WTC11 (cell line): ENCODE measurements around the gene CHRM4. TPM values are rescaled to one million over a fixed set of nuclear protein-coding genes. Genes with fewer than 3 reads are reported as not detected.

Experiments used
- ATAC-seq: fragments of 200-7000 bp; cut with Tn5 transposase; 2 replicates; pipeline ENCODE4 v1.10.0; 2021; ENCODE audit warnings: mild to moderate bottlenecking, moderate library complexity
- CTCF ChIA-PET: fragments of 300-600 bp; sonication (Branson Sonifier 250); formaldehyde crosslinking; loops from one replicate; lab custom pipeline; 2021; ENCODE audit warnings: antibody characterized with exemption; lab: Charles Lee
- POLR2A ChIA-PET: fragments of 350-600 bp; sonication (Branson Sonifier 250); formaldehyde crosslinking; loops from one replicate; lab custom pipeline; 2021; ENCODE audit warnings: antibody characterized with exemption; lab: Charles Lee
- DNase-seq: peaks from one replicate; pipeline ENCODE4 v3.0.0; 2021; ENCODE audit warnings: low spot score
- H3K27ac Mint-ChIP-seq: 2 replicates; pipeline ENCODE4 v1.8.0; 2021; ENCODE audit warnings: mixed read lengths
- H3K27me3 Mint-ChIP-seq: 2 replicates; pipeline ENCODE4 v1.8.0; 2021; ENCODE audit warnings: low read depth, mild to moderate bottlenecking, moderate library complexity, mixed read lengths
- H3K36me3 Mint-ChIP-seq: 2 replicates; pipeline ENCODE4 v1.8.0; 2021; ENCODE audit warnings: mixed read lengths
- H3K4me1 Mint-ChIP-seq: 2 replicates; pipeline ENCODE4 v1.8.0; 2022; ENCODE audit warnings: mixed read lengths
- H3K4me3 Mint-ChIP-seq: 2 replicates; pipeline ENCODE4 v1.8.0; 2021; ENCODE audit warnings: mild to moderate bottlenecking, moderate library complexity, mixed read lengths
- H3K9me3 Mint-ChIP-seq: 2 replicates; pipeline ENCODE4 v1.8.0; 2021; ENCODE audit warnings: mixed read lengths
- CREM ChIP-seq: sonication (generic); formaldehyde crosslinking; IDR thresholded peaks from 2 replicates; pipeline ENCODE4 v1.8.1; 2022; ENCODE audit warnings: mild to moderate bottlenecking, missing genetic modification reagents, moderate library complexity
- HMGA2 ChIP-seq: fragments of 250-450 bp; sonication (Bioruptor Pico); IDR thresholded peaks from 2 replicates; pipeline ENCODE4 v1.4.0; 2021; ENCODE audit warnings: mild to moderate bottlenecking, moderate library complexity
- NR1H2 ChIP-seq: sonication (generic); formaldehyde crosslinking; IDR thresholded peaks from 2 replicates; pipeline ENCODE4 v1.9.0; 2021; ENCODE audit warnings: mild to moderate bottlenecking, moderate library complexity, missing genetic modification reagents
- SP1 ChIP-seq: sonication (generic); formaldehyde crosslinking; conservative IDR thresholded peaks from 2 replicates; pipeline ENCODE4 v1.8.1; 2022; ENCODE audit warnings: missing genetic modification reagents
- TCF7 ChIP-seq: sonication (generic); formaldehyde crosslinking; IDR thresholded peaks from 2 replicates; pipeline ENCODE4 v1.8.0; 2022; ENCODE audit warnings: mild to moderate bottlenecking, low read depth, missing genetic modification reagents, moderate library complexity
- TP53 ChIP-seq: sonication (generic); formaldehyde crosslinking; IDR thresholded peaks from 2 replicates; pipeline ENCODE4 v1.8.1; 2023; ENCODE audit warnings: mild to moderate bottlenecking, missing genetic modification reagents
- ZBTB21 ChIP-seq: sonication (generic); formaldehyde crosslinking; IDR thresholded peaks from 2 replicates; pipeline ENCODE4 v1.8.1; 2023; ENCODE audit warnings: mild to moderate bottlenecking, missing genetic modification reagents, borderline replicate concordance
- ZNF138 ChIP-seq: sonication (generic); formaldehyde crosslinking; conservative IDR thresholded peaks from 2 replicates; pipeline ENCODE4 v1.8.1; 2022; ENCODE audit warnings: mild to moderate bottlenecking, moderate library complexity, missing genetic modification reagents
- ZNF232 ChIP-seq: sonication (generic); formaldehyde crosslinking; IDR thresholded peaks from 2 replicates; pipeline ENCODE4 v1.8.0; 2022; ENCODE audit warnings: mild to moderate bottlenecking, missing genetic modification reagents
- ZNF317 ChIP-seq: sonication (generic); formaldehyde crosslinking; IDR thresholded peaks from 2 replicates; pipeline ENCODE4 v1.8.1; 2023; ENCODE audit warnings: low read depth, mild to moderate bottlenecking, moderate library complexity, missing genetic modification reagents, borderline replicate concordance
- ZNF423 ChIP-seq: fragments of 250-450 bp; sonication (Bioruptor Pico); IDR thresholded peaks from 2 replicates; pipeline ENCODE4 v2.1.2; 2022; ENCODE audit warnings: mild to moderate bottlenecking, moderate library complexity
- total RNA-seq: library from RNA; stranded (reverse); gene quantifications from 3 replicates; pipeline ENCODE4 v1.2.3, GENCODE V29; 2021
- TF ChIP-seq, protein P1 (sequence below): sonication (generic); formaldehyde crosslinking; IDR thresholded peaks from 2 replicates; pipeline ENCODE4 v1.8.0; 2022; ENCODE audit warnings: missing genetic modification reagents
- TF ChIP-seq, protein P2 (sequence below): sonication (generic); formaldehyde crosslinking; IDR thresholded peaks from 2 replicates; pipeline ENCODE4 v1.8.1; 2023; ENCODE audit warnings: mild to moderate bottlenecking, moderate library complexity, missing genetic modification reagents
- TF ChIP-seq, protein P3 (sequence below): sonication (generic); formaldehyde crosslinking; IDR thresholded peaks from 2 replicates; pipeline ENCODE4 v1.8.1; 2022; ENCODE audit warnings: low read depth, mild to moderate bottlenecking, moderate library complexity, missing genetic modification reagents, borderline replicate concordance
- TF ChIP-seq, protein P4 (sequence below): fragments of 200-600 bp; IDR thresholded peaks from 2 replicates; pipeline ENCODE4 v1.8.0; 2022; ENCODE audit warnings: antibody characterized with exemption
- TF ChIP-seq, protein P5 (sequence below): sonication (generic); formaldehyde crosslinking; IDR thresholded peaks from 2 replicates; pipeline ENCODE4 v1.8.0; 2022; ENCODE audit warnings: mild to moderate bottlenecking, missing genetic modification reagents
- TF ChIP-seq, protein P6 (sequence below): sonication (generic); formaldehyde crosslinking; IDR thresholded peaks from 2 replicates; pipeline ENCODE4 v1.8.0; 2022; ENCODE audit warnings: mild to moderate bottlenecking, missing genetic modification reagents
- TF ChIP-seq, protein P7 (sequence below): fragments of 250-450 bp; sonication (Bioruptor Pico); IDR thresholded peaks from 2 replicates; pipeline ENCODE4 v1.8.0; 2021; ENCODE audit warnings: mild to moderate bottlenecking

The CHRM4 gene
- total RNA-seq, 1 experiment from 2014 or later, result 0.85 TPM

DNA sequence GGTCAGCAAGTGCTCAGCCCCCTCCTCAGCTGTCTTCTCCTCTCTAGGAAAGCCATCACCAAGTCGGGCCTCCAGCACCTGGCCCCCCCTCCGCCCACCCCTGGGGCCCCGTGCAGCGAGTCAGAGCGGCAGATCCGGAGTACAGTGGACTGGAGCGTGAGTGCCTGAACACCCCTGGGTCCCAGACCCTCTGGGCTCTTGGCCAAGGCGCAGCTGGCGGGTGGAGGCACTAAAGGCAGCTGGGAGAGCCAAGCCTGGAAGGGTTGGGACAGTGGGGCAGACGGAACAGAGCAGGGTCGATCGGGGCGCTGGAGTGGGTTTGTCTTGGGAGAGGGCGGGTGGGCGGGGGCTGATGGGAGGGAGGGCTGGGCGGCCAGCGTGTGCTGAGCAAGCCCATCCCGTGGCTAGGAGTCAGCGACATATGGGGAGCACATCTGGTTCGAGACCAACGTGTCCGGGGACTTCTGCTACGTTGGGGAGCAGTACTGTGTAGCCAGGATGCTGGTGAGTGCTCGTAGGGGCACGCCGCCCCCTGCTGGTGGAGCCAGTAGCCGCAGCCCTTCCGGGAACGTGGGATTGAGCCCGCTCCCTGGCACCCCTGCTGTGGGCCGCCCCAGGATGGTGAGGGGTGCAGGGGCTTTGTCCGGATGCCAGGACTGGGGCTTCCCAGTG lies 24.2 kb downstream of the CHRM4 start:
- Mint-ChIP-seq H3K9me3 (no peaks in the 10 kb centered on the region), H3K27ac (no peak overlapping the region; the same call in 1 of the 2 replicates), H3K4me3 (no peak overlapping the region), H3K27me3 (no peaks in the 10 kb centered on the region), H3K4me1 (peaks cover 26% of the 10 kb centered on the region), H3K36me3 (peaks cover 18% of the 10 kb centered on the region)
- DNase-seq, result peak; percentile 89
- ChIA-PET CTCF (interaction anchor here (0.6 to 11.8 kb wide), 19 partner anchors 11 to 529 kb away, joined by 3 to 231 read pairs (median 4); no protein-coding TSS in a partner anchor), POLR2A (interaction anchor here (1.3 kb wide), 1 partner anchor 12 kb away, joined by 5 read pairs; no protein-coding TSS in a partner anchor)
- TF ChIP-seq HMGA2 (CRISPR knock-in tag) (no peak), CREM (CRISPR knock-in tag) (no peak), TP53 (CRISPR knock-in tag) (no peak), NR1H2 (CRISPR knock-in tag) (no peak), ZBTB21 (CRISPR knock-in tag) (no peak), ZNF138 (CRISPR knock-in tag) (no peak), ZNF232 (CRISPR knock-in tag) (peak; percentile 42; the same call in 1 of the 2 replicates), TCF7 (CRISPR knock-in tag) (no peak), ZNF317 (CRISPR knock-in tag) (no peak), ZNF423 (CRISPR knock-in tag) (peak; percentile 83), SP1 (CRISPR knock-in tag) (0 out of 2 replicates have a peak, but pooled peaks have one; percentile 34)
- TF ChIP-seq, protein P1, sequence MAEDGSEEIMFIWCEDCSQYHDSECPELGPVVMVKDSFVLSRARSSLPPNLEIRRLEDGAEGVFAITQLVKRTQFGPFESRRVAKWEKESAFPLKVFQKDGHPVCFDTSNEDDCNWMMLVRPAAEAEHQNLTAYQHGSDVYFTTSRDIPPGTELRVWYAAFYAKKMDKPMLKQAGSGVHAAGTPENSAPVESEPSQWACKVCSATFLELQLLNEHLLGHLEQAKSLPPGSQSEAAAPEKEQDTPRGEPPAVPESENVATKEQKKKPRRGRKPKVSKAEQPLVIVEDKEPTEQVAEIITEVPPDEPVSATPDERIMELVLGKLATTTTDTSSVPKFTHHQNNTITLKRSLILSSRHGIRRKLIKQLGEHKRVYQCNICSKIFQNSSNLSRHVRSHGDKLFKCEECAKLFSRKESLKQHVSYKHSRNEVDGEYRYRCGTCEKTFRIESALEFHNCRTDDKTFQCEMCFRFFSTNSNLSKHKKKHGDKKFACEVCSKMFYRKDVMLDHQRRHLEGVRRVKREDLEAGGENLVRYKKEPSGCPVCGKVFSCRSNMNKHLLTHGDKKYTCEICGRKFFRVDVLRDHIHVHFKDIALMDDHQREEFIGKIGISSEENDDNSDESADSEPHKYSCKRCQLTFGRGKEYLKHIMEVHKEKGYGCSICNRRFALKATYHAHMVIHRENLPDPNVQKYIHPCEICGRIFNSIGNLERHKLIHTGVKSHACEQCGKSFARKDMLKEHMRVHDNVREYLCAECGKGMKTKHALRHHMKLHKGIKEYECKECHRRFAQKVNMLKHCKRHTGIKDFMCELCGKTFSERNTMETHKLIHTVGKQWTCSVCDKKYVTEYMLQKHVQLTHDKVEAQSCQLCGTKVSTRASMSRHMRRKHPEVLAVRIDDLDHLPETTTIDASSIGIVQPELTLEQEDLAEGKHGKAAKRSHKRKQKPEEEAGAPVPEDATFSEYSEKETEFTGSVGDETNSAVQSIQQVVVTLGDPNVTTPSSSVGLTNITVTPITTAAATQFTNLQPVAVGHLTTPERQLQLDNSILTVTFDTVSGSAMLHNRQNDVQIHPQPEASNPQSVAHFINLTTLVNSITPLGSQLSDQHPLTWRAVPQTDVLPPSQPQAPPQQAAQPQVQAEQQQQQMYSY (CRISPR knock-in tag), result no peak
- TF ChIP-seq, protein P2, sequence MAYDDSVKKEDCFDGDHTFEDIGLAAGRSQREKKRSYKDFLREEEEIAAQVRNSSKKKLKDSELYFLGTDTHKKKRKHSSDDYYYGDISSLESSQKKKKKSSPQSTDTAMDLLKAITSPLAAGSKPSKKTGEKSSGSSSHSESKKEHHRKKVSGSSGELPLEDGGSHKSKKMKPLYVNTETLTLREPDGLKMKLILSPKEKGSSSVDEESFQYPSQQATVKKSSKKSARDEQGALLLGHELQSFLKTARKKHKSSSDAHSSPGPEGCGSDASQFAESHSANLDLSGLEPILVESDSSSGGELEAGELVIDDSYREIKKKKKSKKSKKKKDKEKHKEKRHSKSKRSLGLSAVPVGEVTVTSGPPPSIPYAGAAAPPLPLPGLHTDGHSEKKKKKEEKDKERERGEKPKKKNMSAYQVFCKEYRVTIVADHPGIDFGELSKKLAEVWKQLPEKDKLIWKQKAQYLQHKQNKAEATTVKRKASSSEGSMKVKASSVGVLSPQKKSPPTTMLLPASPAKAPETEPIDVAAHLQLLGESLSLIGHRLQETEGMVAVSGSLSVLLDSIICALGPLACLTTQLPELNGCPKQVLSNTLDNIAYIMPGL, result peak; percentile 64
- TF ChIP-seq, protein P3, sequence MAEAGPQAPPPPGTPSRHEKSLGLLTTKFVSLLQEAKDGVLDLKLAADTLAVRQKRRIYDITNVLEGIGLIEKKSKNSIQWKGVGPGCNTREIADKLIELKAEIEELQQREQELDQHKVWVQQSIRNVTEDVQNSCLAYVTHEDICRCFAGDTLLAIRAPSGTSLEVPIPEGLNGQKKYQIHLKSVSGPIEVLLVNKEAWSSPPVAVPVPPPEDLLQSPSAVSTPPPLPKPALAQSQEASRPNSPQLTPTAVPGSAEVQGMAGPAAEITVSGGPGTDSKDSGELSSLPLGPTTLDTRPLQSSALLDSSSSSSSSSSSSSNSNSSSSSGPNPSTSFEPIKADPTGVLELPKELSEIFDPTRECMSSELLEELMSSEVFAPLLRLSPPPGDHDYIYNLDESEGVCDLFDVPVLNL (CRISPR knock-in tag), result no peak
- TF ChIP-seq, protein P4, sequence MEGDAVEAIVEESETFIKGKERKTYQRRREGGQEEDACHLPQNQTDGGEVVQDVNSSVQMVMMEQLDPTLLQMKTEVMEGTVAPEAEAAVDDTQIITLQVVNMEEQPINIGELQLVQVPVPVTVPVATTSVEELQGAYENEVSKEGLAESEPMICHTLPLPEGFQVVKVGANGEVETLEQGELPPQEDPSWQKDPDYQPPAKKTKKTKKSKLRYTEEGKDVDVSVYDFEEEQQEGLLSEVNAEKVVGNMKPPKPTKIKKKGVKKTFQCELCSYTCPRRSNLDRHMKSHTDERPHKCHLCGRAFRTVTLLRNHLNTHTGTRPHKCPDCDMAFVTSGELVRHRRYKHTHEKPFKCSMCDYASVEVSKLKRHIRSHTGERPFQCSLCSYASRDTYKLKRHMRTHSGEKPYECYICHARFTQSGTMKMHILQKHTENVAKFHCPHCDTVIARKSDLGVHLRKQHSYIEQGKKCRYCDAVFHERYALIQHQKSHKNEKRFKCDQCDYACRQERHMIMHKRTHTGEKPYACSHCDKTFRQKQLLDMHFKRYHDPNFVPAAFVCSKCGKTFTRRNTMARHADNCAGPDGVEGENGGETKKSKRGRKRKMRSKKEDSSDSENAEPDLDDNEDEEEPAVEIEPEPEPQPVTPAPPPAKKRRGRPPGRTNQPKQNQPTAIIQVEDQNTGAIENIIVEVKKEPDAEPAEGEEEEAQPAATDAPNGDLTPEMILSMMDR, result peak; percentile 96
- TF ChIP-seq, protein P5, sequence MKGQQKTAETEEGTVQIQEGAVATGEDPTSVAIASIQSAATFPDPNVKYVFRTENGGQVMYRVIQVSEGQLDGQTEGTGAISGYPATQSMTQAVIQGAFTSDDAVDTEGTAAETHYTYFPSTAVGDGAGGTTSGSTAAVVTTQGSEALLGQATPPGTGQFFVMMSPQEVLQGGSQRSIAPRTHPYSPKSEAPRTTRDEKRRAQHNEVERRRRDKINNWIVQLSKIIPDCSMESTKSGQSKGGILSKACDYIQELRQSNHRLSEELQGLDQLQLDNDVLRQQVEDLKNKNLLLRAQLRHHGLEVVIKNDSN, result no peak
- TF ChIP-seq, protein P6, sequence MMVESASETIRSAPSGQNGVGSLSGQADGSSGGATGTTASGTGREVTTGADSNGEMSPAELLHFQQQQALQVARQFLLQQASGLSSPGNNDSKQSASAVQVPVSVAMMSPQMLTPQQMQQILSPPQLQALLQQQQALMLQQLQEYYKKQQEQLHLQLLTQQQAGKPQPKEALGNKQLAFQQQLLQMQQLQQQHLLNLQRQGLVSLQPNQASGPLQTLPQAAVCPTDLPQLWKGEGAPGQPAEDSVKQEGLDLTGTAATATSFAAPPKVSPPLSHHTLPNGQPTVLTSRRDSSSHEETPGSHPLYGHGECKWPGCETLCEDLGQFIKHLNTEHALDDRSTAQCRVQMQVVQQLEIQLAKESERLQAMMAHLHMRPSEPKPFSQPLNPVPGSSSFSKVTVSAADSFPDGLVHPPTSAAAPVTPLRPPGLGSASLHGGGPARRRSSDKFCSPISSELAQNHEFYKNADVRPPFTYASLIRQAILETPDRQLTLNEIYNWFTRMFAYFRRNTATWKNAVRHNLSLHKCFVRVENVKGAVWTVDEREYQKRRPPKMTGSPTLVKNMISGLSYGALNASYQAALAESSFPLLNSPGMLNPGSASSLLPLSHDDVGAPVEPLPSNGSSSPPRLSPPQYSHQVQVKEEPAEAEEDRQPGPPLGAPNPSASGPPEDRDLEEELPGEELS (CRISPR knock-in tag), result no peak
- TF ChIP-seq, protein P7, sequence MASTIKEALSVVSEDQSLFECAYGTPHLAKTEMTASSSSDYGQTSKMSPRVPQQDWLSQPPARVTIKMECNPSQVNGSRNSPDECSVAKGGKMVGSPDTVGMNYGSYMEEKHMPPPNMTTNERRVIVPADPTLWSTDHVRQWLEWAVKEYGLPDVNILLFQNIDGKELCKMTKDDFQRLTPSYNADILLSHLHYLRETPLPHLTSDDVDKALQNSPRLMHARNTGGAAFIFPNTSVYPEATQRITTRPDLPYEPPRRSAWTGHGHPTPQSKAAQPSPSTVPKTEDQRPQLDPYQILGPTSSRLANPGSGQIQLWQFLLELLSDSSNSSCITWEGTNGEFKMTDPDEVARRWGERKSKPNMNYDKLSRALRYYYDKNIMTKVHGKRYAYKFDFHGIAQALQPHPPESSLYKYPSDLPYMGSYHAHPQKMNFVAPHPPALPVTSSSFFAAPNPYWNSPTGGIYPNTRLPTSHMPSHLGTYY, result no peak
- peak; percentile 66 for ATAC-seq
